ENCODE data around the gene CAST.

CAST gene

GRCh38 chr5:96673127-96673526 lies 11.0 kb downstream of the CAST start:
- DNase-seq (ENCODE audit: low read depth in 2 of 2) = no peak

DNA sequence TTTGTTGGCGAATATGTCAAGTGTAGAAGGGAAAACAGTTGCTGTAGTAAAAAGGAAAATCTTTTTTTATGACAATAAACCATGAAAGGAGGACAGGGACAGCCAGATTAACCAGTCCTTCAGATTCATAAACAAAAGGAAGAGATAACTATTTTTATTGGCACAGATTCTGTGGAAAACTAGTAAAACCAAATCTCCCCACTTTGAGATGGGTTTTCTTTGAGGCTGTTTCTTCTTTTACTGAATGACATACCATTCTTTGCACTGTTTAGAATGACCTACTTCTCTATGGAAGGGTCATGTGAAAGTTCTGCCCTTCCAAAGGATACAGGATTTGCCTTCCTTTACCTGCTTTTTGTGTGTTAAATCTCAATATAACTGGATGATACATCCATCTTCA lies 13.7 kb downstream of the CAST start:
- DNase-seq (ENCODE audit: low read depth in 2 of 2) = no peak

GRCh38 chr5:96677496-96677895 lies 15.3 kb downstream of the CAST start:
- no peak for DNase-seq (ENCODE audit: low read depth in 2 of 2)

DNA sequence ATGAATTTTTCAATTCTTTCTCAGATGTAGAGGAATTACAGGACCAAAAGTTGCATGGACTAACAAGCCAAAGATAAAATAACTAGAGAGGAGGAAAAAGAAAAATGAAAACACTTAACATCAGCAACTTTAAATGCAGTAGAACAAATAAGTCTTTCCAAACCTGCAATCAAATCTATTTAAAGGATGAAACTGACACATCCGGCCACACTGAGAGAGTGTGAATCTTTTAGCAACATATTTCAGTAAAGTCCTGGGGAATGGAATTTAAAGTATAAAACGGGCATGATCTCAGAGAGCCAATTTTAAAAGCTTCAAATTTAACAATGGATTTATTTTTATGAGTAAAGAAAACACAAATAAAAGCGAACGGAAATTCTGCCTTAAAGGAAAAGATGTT lies 17.1 kb downstream of the CAST start:
- no peak for DNase-seq (ENCODE audit: low read depth in 2 of 2)

GRCh38 chr5:96680759-96681470 lies 18.7 kb downstream of the CAST start:
- no peak for DNase-seq (ENCODE audit: low read depth in 2 of 2)

DNA sequence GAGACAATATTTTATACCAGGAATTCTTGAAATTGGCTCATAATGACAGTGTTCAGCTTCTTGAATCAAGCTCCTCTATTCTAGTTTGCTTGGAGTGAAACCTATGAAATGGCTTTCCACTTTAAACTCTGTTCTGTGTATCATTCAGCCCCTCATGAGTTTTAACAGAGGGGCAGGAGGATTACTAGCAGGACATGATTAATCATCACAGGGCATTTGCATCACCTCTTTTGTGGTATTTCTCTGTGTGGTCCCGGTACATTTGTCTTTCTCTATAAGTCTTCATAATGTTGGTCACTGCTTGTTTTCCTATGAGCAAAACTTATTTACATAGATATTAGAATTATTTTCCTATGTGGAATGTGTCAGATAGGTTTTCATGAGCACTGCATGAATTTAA lies 21.2 kb downstream of the CAST start:
- no peak for DNase-seq (ENCODE audit: low read depth in 2 of 2)

GRCh38 chr5:96683810-96684209 lies 21.6 kb downstream of the CAST start:
- DNase-seq (ENCODE audit: low read depth in 2 of 2) = no peak

GRCh38 chr5:96687080-96687479 lies 24.9 kb downstream of the CAST start:
- DNase-seq (ENCODE audit: low read depth in 2 of 2) = no peak

- DNase-seq (ENCODE audit: low read depth in 2 of 2) = no peak
Measured at GRCh38 chr5:96687812-96688453, 25.8 kb downstream of the CAST start.

- DNase-seq (ENCODE audit: low read depth in 2 of 2) = no peak
Measured at GRCh38 chr5:96690861-96691260, 28.7 kb downstream of the CAST start.

DNA sequence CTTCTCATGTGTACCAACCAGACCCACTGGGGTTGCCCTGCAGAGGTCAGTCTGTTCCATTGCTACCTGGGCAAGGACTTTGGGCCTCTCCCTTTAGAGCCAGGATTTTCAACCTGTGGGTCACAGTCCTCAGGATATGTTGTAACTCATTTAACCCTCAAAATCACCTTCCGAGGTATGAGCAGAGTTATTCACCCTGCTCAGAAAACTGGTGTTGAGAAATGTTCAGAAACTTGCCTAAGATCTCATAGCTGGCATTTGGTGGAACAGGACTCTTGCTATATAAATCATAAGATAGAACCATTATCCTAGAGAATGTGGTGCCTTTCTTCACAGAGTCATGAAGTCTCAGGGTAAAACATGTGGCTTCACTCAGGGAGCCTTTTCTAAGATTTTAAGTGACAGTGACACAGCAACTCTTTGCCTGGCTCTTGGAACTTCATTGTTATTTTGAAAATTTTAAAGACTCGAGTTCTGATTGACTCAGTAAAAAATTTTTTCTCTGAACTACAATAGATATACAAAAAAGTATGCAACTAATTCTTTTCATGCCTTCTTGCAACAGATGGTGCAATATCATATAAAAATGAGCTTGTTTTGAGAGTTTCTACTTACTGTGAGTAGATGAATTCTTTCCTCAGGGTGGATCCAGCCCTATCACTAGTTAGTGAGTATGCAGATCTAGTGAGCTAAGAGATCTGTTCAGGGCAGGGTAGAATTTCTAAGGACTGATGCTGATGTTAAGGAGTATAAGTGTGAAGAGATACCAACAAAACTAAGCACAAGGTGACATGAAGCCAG lies 29.5 kb downstream of the CAST start:
- no peak for DNase-seq (ENCODE audit: low read depth in 2 of 2)

- no peak for DNase-seq (ENCODE audit: low read depth in 2 of 2)
Measured at GRCh38 chr5:96692441-96692840, 30.3 kb downstream of the CAST start.

DNA sequence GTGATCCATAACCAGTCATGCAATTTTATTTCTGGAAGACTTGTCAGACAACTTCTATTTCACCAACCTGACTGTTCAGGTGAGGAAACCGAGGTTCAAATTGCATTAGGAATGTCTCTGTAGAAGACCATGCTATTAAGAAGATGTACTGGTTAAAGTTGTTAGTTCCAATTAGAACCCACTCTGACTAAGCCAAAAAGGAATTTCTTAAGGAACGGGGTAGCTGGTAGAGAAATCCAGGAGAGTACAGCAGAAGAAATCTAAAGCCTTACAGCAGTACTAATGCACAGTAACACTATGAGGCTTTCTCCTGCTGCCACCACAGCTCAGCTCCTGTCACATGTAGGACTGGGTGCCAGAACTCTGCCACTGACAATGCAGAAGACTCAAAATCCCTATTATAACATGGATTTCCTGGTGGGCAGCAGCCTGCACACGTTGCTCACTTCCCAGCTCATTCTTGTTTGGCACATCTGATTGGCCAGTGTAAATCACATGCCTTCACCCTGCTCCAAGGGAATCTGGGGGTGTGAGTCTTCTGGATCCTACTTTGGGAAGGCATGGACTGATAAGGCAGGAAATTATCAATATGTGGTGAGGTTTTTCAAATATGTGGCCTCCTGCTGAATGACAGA lies 37.1 kb downstream of the CAST start:
- no peak for DNase-seq (ENCODE audit: low read depth in 2 of 2)

- DNase-seq (ENCODE audit: low read depth in 2 of 2) = peak; percentile 70 to 73
Measured at GRCh38 chr5:96702503-96703383, 40.6 kb downstream of the CAST start.

DNA sequence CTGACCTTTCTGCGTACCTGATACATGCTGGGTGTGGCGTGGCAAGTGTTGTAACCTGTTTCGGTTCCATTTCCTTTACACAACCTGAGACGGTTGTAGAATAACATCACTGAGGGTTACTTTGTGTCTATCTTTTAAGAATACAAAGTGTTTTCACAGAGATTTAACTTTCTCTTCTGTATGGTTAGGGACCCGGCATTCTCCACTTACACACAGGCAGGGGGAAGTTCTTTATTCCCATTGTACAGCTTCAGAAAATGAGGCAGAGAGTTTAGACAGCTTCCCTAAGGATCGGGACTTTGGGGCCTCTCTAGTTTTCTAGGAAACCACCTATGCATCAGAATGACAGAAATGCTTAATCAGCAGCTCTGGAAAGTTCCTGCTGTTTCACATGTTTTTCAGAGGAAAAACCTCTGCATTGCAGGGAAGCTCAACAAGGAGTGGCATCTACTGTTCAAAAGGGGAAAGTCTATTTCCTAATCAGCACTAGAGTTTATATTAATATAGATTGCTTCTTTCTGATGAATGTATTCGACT lies 41.3 kb downstream of the CAST start:
- DNase-seq (ENCODE audit: low read depth in 2 of 2) = peak in 1 of 2 donors; percentile 31

DNA sequence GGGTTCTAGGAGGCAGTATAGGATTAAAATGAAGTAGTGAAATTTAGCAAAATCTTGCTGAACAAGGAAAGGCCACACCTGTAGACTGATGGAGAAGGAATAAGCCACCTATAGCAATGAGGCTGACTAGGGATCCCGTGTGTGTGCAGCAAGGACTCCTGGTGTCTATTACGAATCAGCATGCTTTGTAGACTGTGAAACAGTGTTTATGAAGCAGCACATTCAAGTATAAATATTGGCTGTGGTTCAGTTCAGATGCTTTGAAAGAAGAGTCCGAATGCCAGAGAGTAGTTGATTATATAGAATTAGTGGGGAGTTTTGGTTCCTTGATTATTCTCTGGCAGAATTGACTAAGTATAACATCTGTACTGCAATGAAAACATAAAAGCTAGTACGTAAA lies 41.8 kb downstream of the CAST start:
- no peak for DNase-seq (ENCODE audit: low read depth in 2 of 2)

DNA sequence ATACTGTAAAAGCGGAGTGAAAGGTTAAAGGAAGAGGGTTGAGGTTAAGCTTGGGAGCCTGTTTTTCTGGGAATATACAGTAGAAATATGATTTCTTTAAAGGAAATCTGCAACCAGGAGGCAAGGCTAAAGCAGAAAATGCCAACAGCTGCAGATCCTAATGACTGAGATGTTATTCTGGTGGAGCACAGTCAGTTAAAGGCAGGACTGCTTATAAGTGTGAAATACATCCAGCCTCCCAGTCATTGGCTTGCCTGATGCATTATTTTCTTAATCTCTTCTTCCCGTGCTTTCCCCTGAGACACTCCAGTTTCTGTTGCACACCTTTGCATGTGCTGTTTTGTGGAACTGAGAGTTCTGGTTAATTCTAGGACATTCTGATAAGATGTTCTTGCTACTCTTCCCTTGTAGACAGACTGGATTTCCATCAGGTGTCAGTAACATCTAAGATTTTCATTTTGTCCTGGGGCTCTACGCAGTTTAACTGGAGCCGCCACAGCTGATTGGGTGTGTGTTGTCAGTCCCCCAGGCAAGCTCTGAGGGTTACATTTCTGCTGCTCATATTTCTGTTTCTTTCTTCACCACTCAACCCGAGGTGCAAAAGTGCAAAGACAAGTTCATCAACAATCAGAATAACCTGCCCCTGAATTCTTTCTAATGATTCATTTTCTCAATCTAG lies 44.4 kb downstream of the CAST start:
- no peak for DNase-seq (ENCODE audit: low read depth in 2 of 2)

GRCh38 chr5:96708600-96708999 lies 46.4 kb downstream of the CAST start:
- no peak for DNase-seq (ENCODE audit: low read depth in 2 of 2)

DNA sequence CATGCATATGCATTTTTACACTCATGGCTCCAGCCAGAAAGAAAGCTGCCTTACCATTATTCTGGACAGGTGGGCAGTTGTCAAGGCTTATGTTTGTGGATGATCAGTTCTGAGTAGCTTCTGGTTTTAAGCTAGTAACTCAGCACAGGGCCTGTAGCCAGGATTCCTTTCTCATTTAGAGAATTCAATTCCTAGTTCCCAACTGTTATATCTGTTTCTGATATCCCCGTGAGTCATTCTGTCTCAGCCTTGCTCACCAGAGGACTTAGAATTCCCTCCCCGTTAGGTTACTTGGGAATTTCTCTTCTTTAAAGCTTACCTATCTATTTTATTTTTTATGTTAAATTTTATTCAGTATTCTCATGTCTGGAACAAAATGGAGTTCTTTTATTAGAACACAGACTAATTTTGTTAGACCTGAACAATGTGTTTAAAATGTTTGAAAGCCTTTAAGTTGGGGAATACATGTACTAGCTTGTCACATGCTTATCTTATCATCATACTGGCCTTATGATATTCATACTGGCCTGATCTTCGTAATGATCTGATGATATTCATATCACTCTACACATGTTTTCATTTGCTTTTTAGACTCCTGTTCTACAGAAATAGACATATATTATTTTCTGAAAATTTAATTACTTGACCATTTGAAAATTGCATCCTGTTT lies 47.1 kb downstream of the CAST start:
- no peak for DNase-seq (ENCODE audit: low read depth in 2 of 2)

Data from activated CD4-positive, alpha-beta T cell treated with anti-CD3 and anti-CD28 coated beads for 24 hours (primary cell).